HCT116 (cell line): ENCODE results near the gene C1orf122.

Experiments used
- CTCF ChIP-seq, 3 experiments: fragments of 200-600 bp in 1 of 3; sonication (generic) in 1 of 3; IDR thresholded peaks in 2 of 3; conservative IDR thresholded peaks in 1 of 3; 2 replicates each; pipeline ENCODE4 v1.5.1; 2012 to 2017; ENCODE audit warnings: low read depth in 2 of 3, low read length in 2 of 3, antibody characterized with exemption in 1 of 3, borderline replicate concordance in 1 of 3, control low read depth in 1 of 3, mild to moderate bottlenecking in 1 of 3, mixed read lengths in 1 of 3, mixed run types in 1 of 3, moderate library complexity in 1 of 3; ENCODE audit not compliant: insufficient read depth in 1 of 3
- EGR1 ChIP-seq: IDR thresholded peaks from 2 replicates; pipeline ENCODE4 v1.6.1; 2012; ENCODE audit warnings: low read depth
- EZH2 ChIP-seq: fragments of 200-600 bp; sonication (generic); IDR thresholded peaks from 2 replicates; pipeline ENCODE4 v1.6.1; 2017; ENCODE audit warnings: antibody characterized with exemption, mixed run types
- FOSL1 ChIP-seq: IDR thresholded peaks from 2 replicates; pipeline ENCODE4 v1.6.1; 2012; ENCODE audit warnings: low read depth
- POLR2A ChIP-seq: IDR thresholded peaks from 2 replicates; pipeline ENCODE4 v1.7.0; 2011; ENCODE audit warnings: borderline replicate concordance; ENCODE audit not compliant: insufficient read depth, insufficient read length; ENCODE audit errors: extremely low read depth
- POLR2AphosphoS5 ChIP-seq: IDR thresholded peaks from 2 replicates; pipeline ENCODE4 v1.6.1; 2011; ENCODE audit warnings: mild to moderate bottlenecking, low read depth, low read length, moderate library complexity
- RAD21 ChIP-seq: IDR thresholded peaks from 2 replicates; pipeline ENCODE4 v1.6.1; 2012; ENCODE audit warnings: low read depth, mild to moderate bottlenecking
- ZBTB33 ChIP-seq: IDR thresholded peaks from 2 replicates; pipeline ENCODE4 v1.6.1; 2011; ENCODE audit warnings: mild to moderate bottlenecking, low read length, moderate library complexity; ENCODE audit not compliant: insufficient replicate concordance; ENCODE audit errors: extremely low read depth

GRCh38 chr1:37846647-37847339 is 39.2 kb downstream of the C1orf122 start:
- TF ChIP-seq CTCF (IDR thresholded peaks at IDR 0.05 in 2 of 3, conservative IDR thresholded peaks at IDR 0.05 in 1 of 3; ENCODE audit: borderline replicate concordance in 1 of 3, insufficient read depth in 1 of 3, low read depth in 2 of 3, low read length in 2 of 3) = no peak
- TF ChIP-seq ZBTB33 = no peak
- no peak for TF ChIP-seq RAD21
- TF ChIP-seq EGR1 = no peak
- no peak for TF ChIP-seq POLR2A
- TF ChIP-seq POLR2AphosphoS5 = no peak
- TF ChIP-seq EZH2 = no peak
- TF ChIP-seq FOSL1 = no peak
